A549 (cell line): ENCODE results near the gene VSTM4.

Experiments used
- CTCF ChIP-seq: fragments of >200 bp; sonication (Bioruptor Twin); formaldehyde crosslinking; IDR thresholded peaks from 3 replicates; pipeline ENCODE4 v1.5.1; 2016
- MAFK ChIP-seq: fragments of 450-650 bp; IDR thresholded peaks from 2 replicates; pipeline ENCODE4 v1.6.1; 2014; ENCODE audit not compliant: partially characterized antibody
- MAX ChIP-seq: IDR thresholded peaks from 2 replicates; pipeline ENCODE4 v1.6.1; 2012
- POLR2A ChIP-seq: IDR thresholded peaks from 2 replicates; pipeline ENCODE4 v1.6.1; 2012; ENCODE audit warnings: mild to moderate bottlenecking, low read length

- TF ChIP-seq MAFK (no peak), MAX (no peak), CTCF (no peak), POLR2A (no peak)
Measured at GRCh38 chr10:49082766-49083165, 32.6 kb downstream of the VSTM4 start.
